B cell (primary cell): ENCODE data around the gene NUP214. TPM values are rescaled to one million over a fixed set of nuclear protein-coding genes. Genes with fewer than 3 reads are reported as not detected.

Experiments
- ATAC-seq: fragments of 200-7000 bp; cut with Tn5 transposase; one replicate; pipeline ENCODE4 v1.10.0; 2021; ENCODE audit warnings: low read depth, mild to moderate bottlenecking, moderate number of reproducible peaks, moderate library complexity
- CTCF ChIA-PET: fragments of 350-600 bp; sonication (Branson Sonifier 250); formaldehyde crosslinking; loops from one replicate; lab custom pipeline; 2021; ENCODE audit warnings: antibody characterized with exemption, inconsistent platforms; lab: Charles Lee
- POLR2A ChIA-PET: fragments of 350-600 bp; sonication (Branson Sonifier 250); formaldehyde crosslinking; loops from one replicate; lab custom pipeline; 2021; ENCODE audit warnings: antibody characterized with exemption; lab: Charles Lee
- DNase-seq: peaks from one replicate; pipeline ENCODE4 v3.0.0; 2013
- H2AFZ ChIP-seq: 2 replicates; pipeline ENCODE4 v1.6.1; 2012; ENCODE audit warnings: mild to moderate bottlenecking, low read depth, low read length; ENCODE audit not compliant: insufficient read depth, poor library complexity, severe bottlenecking
- H3K27ac ChIP-seq, 2 donors: 1 replicate in 1 of 2; 2 replicates in 1 of 2; pipeline ENCODE4 v1.5.1; 2012 to 2013; ENCODE audit warnings: low read length in 2 of 2, mild to moderate bottlenecking in 2 of 2, moderate library complexity in 1 of 2
- H3K27me3 ChIP-seq, 4 experiments: fragments of 200-600 bp in 1 of 4; sonication (generic) in 1 of 4; replicated peaks in 1 of 4; 1 replicate in 2 of 4; 2 replicates in 2 of 4; pipeline versions ENCODE4 v1.6.1 to v1.7.0; 2013 to 2016; ENCODE audit warnings: low read length in 3 of 4, mild to moderate bottlenecking in 2 of 4, mixed read lengths in 1 of 4, moderate library complexity in 1 of 4; ENCODE audit not compliant: insufficient read depth in 4 of 4, control insufficient read depth in 3 of 4; ENCODE audit errors: control extremely low read depth in 1 of 4
- H3K36me3 ChIP-seq, 2 experiments: replicated peaks in 1 of 2; 1 replicate in 1 of 2; 2 replicates in 1 of 2; pipeline versions ENCODE4 v1.6.1 to v1.7.1; 2013; ENCODE audit warnings: low read length in 1 of 2; ENCODE audit not compliant: insufficient read depth in 2 of 2, control insufficient read depth in 1 of 2; ENCODE audit errors: control extremely low read depth in 1 of 2, extremely low read depth in 1 of 2
- H3K4me1 ChIP-seq, 2 donors: fragments of 200-600 bp in 1 of 2; sonication (generic) in 1 of 2; 1 replicate in 1 of 2; 2 replicates in 1 of 2; pipeline versions ENCODE4 v1.5.1 to v1.6.1; 2013 to 2017; ENCODE audit warnings: low read length in 2 of 2; ENCODE audit not compliant: control insufficient read depth in 2 of 2, insufficient read depth in 2 of 2
- H3K4me2 ChIP-seq: replicated peaks from 2 replicates; pipeline ENCODE3; 2012; ENCODE audit warnings: mild to moderate bottlenecking, low read depth, low read length; ENCODE audit not compliant: poor library complexity, severe bottlenecking
- H3K4me3 ChIP-seq, 5 experiments: fragments of 200-600 bp in 1 of 5; sonication (generic) in 1 of 5; 1 replicate in 3 of 5; 2 replicates in 2 of 5; pipeline versions ENCODE4 v1.5.1 to v1.7.0; 2011 to 2016; ENCODE audit warnings: low read length in 4 of 5, mild to moderate bottlenecking in 4 of 5, low read depth in 2 of 5, control low read depth in 1 of 5, moderate library complexity in 1 of 5; ENCODE audit not compliant: insufficient read depth in 1 of 5; ENCODE audit errors: control extremely low read depth in 1 of 5, extremely low read depth in 1 of 5
- H3K79me2 ChIP-seq: fragments of 200-600 bp; sonication (generic); one replicate; pipeline ENCODE4 v1.6.0; 2016; ENCODE audit warnings: low read length; ENCODE audit not compliant: control insufficient read depth, insufficient read depth
- H3K9ac ChIP-seq: fragments of 200-600 bp; sonication (generic); 2 replicates; pipeline ENCODE4 v1.6.1; 2017; ENCODE audit warnings: mild to moderate bottlenecking, low read length, moderate library complexity
- H3K9me3 ChIP-seq, 3 donors: one replicate each; pipeline versions ENCODE4 v1.6.1 to v1.7.1; 2013; ENCODE audit warnings: low read length in 2 of 3; ENCODE audit not compliant: control insufficient read depth in 2 of 3, insufficient read depth in 1 of 3; ENCODE audit errors: control extremely low read depth in 1 of 3
- H4K20me1 ChIP-seq: 2 replicates; pipeline ENCODE4 v1.6.0; 2012; ENCODE audit warnings: mild to moderate bottlenecking, low read length; ENCODE audit not compliant: insufficient read depth, control insufficient read depth, poor library complexity, severe bottlenecking
- H3K27ac Mint-ChIP-seq: one replicate; pipeline ENCODE4 v1.8.0; 2021; ENCODE audit warnings: mixed read lengths
- H3K27me3 Mint-ChIP-seq: one replicate; pipeline ENCODE4 v1.8.0; 2021; ENCODE audit warnings: mixed read lengths
- H3K4me1 Mint-ChIP-seq: one replicate; pipeline ENCODE4 v1.8.0; 2021; ENCODE audit warnings: mixed read lengths
- H3K4me3 Mint-ChIP-seq: one replicate; pipeline ENCODE4 v1.8.0; 2021; ENCODE audit warnings: mixed read lengths
- H3K9me3 Mint-ChIP-seq: one replicate; pipeline ENCODE4 v1.8.0; 2022; ENCODE audit warnings: mixed read lengths; ENCODE audit not compliant: insufficient read depth
- CTCF ChIP-seq: fragments of 200-600 bp; IDR thresholded peaks from one replicate; pipeline ENCODE4 v1.8.0; 2022; ENCODE audit warnings: antibody characterized with exemption, mild to moderate bottlenecking
- EZH2 ChIP-seq: IDR thresholded peaks from 2 replicates; pipeline ENCODE4 v1.6.1; 2012; ENCODE audit warnings: borderline replicate concordance, low read depth, mild to moderate bottlenecking, moderate library complexity, low read length; ENCODE audit not compliant: insufficient read depth, poor library complexity, severe bottlenecking
- WGBS: methylation state at CpG from one replicate; pipeline ENCODE4 v1.1.5; 2013; ENCODE audit warnings: missing lambda C conversion rate; ENCODE audit not compliant: insufficient coverage; 5-methylcytosine and 5-hydroxymethylcytosine counted together
- intact Hi-C: fragments of 100-400 bp; cut with micrococcal nuclease; formaldehyde crosslinking; loops from one replicate; pipeline ENCODE4 v1.10.0; 2022
- polyA plus RNA-seq: library from polyadenylated mRNA; depleted of rRNA; stranded (reverse); fragments of >200 nt; gene quantifications from 2 replicates; pipeline ENCODE4 v1.2.3, GENCODE V29; 2012
- total RNA-seq, 2 donors: library from RNA; stranded (reverse); fragments of 120-200 nt in 1 of 2; gene quantifications; 1 replicate in 1 of 2; 2 replicates in 1 of 2; pipeline versions ENCODE4 v1.2.3 to v1.2.4, GENCODE V29; 2013 to 2022

NUP214 gene
- total and polyA plus RNA-seq, 2 donors (not counting 1 experiment from before 2014, with no cell fraction given) = 19.0 to 94.6 TPM

GRCh38 chr9:131076347-131077195 lies 48.8 kb upstream of the NUP214 start:
- ChIA-PET CTCF (no interaction called here), POLR2A (no interaction called here)
- Mint-ChIP-seq H3K27me3 (no peaks in the 10 kb centered on the region), H3K4me1 (no peaks in the 10 kb centered on the region), H3K9me3 (no peaks in the 10 kb centered on the region), H3K4me3 (no peak overlapping the region), H3K27ac (no peak overlapping the region)
- Histone ChIP-seq H3K9ac (no peak overlapping the region), H2AFZ (no peak overlapping the region), H3K27me3 (no peaks in the 10 kb centered on the region), H3K27ac (no peak overlapping the region), H3K36me3 (no peaks in the 10 kb centered on the region), H4K20me1 (no peaks in the 10 kb centered on the region), H3K9me3 (no peaks in the 10 kb centered on the region), H3K4me2 (no peak overlapping the region), H3K4me3 (no peak overlapping the region), H3K4me1 (no peaks in the 10 kb centered on the region), H3K79me2 (no peaks in the 10 kb centered on the region)
- no peak for ATAC-seq
- TF ChIP-seq EZH2 = no peak
- TF ChIP-seq CTCF = no peak
- no peak for DNase-seq
- WGBS = 92% methylated on average over 12 of the region's 15 CpGs
- intact Hi-C loops = no loop called here
